Panc1 (cell line): ENCODE measurements around the gene CAPN2.

Experiments used
- CTCF ChIP-seq: fragments of 450-650 bp; IDR thresholded peaks from 2 replicates; pipeline ENCODE4 v1.5.1; 2017; ENCODE audit warnings: mild to moderate bottlenecking
- POLR2AphosphoS5 ChIP-seq: IDR thresholded peaks from 2 replicates; pipeline ENCODE4 v1.6.1; 2012; ENCODE audit warnings: mild to moderate bottlenecking, low read depth, low read length, moderate library complexity

GRCh38 chr1:223731133-223731770 lies 18.9 kb downstream of the CAPN2 start:
- TF ChIP-seq CTCF (no peak), POLR2AphosphoS5 (no peak)
